ENCODE data around the gene CEACAM4. TPM values are rescaled to one million over a fixed set of nuclear protein-coding genes. Genes with fewer than 3 reads are reported as not detected.

The CEACAM4 gene
- not detected for polyA plus RNA-seq (2013, experiment 1 of 2)
- not detected for polyA plus RNA-seq (2013, experiment 2 of 2)

DNA sequence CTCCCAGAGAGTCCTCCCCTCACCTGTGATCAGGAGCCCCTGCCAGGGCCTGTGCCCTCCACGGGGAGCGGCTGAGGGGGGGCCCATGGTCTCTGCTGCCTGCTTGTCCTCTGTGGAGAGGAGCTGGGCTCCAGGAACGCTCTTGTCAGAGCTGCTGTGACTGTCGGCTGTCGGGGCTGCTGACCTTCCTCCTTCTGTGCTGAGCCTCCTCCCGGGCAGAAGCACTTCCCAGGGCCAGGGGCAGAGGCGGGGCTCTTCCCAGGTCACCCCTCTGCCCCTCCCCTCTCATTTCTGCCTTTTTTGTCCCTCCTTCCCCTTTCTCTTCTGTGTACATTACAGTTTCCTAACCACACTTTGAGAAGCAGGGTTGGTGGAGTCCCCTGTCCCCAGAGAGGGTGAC lies at the start of gene CEACAM4:
TSS of gene CEACAM4 (minus strand) at position 198 of the 400 bp plus-strand sequence. CDS start at position 87, 111 bp downstream.
- DNase-seq, result no peak
- no peak within 1 kb of the TSS for H3K18ac ChIP-seq (ENCODE audit: low read length)
- H3K56ac ChIP-seq (ENCODE audit: low read length), result no peak within 1 kb of the TSS
- H2BK5ac ChIP-seq (ENCODE audit: low read length), result no peak within 1 kb of the TSS
- H2AK5ac ChIP-seq (ENCODE audit: low read length), result no peak within 1 kb of the TSS
- H4K8ac ChIP-seq (ENCODE audit: low read depth, low read length), result no peak within 1 kb of the TSS
- no peaks in the 10 kb centered on the region for H3K36me3 ChIP-seq (ENCODE audit: control insufficient read depth, insufficient read depth, low read length)
- no peaks in the 10 kb centered on the region for H3K79me1 ChIP-seq (ENCODE audit: low read length)
- no CpG with 5 or more reads among the region's 7 CpGs for WGBS (ENCODE audit: extremely low coverage, insufficient coverage, low lambda C conversion rate)
- H2BK120ac ChIP-seq (ENCODE audit: low read depth, low read length), result no peak within 1 kb of the TSS
- H4K5ac ChIP-seq (ENCODE audit: low read length), result no peak within 1 kb of the TSS
- H3K4me3 ChIP-seq (ENCODE audit: low read length), result no peak within 1 kb of the TSS
- no peak within 1 kb of the TSS for H3K23ac ChIP-seq (ENCODE audit: low read length)
- H2BK15ac ChIP-seq (replicated peaks; ENCODE audit: low read depth), result no peak within 1 kb of the TSS
- H3K9ac ChIP-seq (ENCODE audit: low read length), result no peak within 1 kb of the TSS
- H3K27ac ChIP-seq (ENCODE audit: low read depth, low read length), result no peak within 1 kb of the TSS
- H3K79me2 ChIP-seq (ENCODE audit: control insufficient read depth, insufficient read depth, low read length), result no peaks in the 10 kb centered on the region
- H3K4ac ChIP-seq (ENCODE audit: low read depth, low read length), result no peak within 1 kb of the TSS
- no peak within 1 kb of the TSS for H3K4me2 ChIP-seq (ENCODE audit: low read length)
- no peaks in the 10 kb centered on the region for H3K4me1 ChIP-seq (ENCODE audit: control insufficient read depth, low read depth, low read length)
- H3K27me3 ChIP-seq (ENCODE audit: insufficient read depth, low read length, poor library complexity), result no peaks in the 10 kb centered on the region

DNA sequence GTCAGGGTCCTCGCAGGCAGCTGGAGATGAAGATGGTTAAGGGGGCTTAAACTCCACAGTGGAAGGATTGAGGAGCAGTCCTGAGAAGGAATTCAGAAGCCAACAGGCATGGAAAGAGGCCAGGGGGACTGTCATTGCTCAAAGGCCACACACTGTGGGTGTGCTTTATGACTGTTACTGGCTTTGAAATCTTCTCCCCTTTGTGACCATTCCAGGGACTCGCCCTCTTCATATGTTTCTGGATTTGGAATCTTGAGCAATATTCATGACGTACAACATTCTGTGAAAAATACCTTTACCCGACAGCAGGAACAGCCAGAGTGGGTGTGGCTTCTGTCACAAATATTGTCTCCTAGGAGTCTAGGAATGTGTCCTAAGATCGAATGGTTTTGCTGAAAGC lies 44.6 kb upstream of the CEACAM4 start:
- H2BK120ac ChIP-seq (ENCODE audit: low read depth, low read length), result no peak overlapping the region

DNA sequence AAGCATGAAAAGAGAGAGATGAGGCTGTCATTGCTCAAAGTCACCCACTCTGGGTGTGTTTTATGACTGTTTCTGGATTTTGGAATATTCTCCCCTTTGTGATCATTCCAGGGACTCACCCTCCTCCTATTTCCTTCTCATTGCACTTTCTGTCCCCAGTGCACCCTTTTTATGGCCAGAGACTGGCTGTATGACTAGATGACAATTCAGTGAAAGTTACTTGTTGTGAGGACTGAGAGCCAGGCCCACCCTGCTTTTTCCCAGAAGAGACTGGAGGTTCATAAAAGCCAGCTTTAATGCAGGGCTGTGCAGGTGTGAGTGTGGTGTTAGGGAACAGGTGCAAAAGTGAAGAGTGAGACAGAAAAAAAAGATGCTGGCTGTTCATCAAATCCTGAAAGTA lies 43.9 kb upstream of the CEACAM4 start:
- no peaks in the 10 kb centered on the region for H3K79me1 ChIP-seq (ENCODE audit: low read length)
- no peaks in the 10 kb centered on the region for H3K79me2 ChIP-seq (ENCODE audit: control insufficient read depth, insufficient read depth, low read length)
- H3K9ac ChIP-seq (ENCODE audit: low read length), result no peak overlapping the region
- H2BK5ac ChIP-seq (ENCODE audit: low read length), result no peak overlapping the region
- H3K4me1 ChIP-seq (ENCODE audit: control insufficient read depth, low read depth, low read length), result no peaks in the 10 kb centered on the region
- H3K4ac ChIP-seq (ENCODE audit: low read depth, low read length), result no peak overlapping the region
- no peaks in the 10 kb centered on the region for H3K27me3 ChIP-seq (ENCODE audit: insufficient read depth, low read length, poor library complexity)
- no peak overlapping the region for H4K8ac ChIP-seq (ENCODE audit: low read depth, low read length)
- H2BK120ac ChIP-seq (ENCODE audit: low read depth, low read length), result no peak overlapping the region
- no peak overlapping the region for H4K5ac ChIP-seq (ENCODE audit: low read length)
- H3K36me3 ChIP-seq (ENCODE audit: control insufficient read depth, insufficient read depth, low read length), result no peaks in the 10 kb centered on the region
- no peak overlapping the region for H3K56ac ChIP-seq (ENCODE audit: low read length)
- H3K23ac ChIP-seq (ENCODE audit: low read length), result no peak overlapping the region
- H3K27ac ChIP-seq (ENCODE audit: low read depth, low read length), result no peak overlapping the region
- H2BK15ac ChIP-seq (replicated peaks; ENCODE audit: low read depth), result no peak overlapping the region
- no peak for DNase-seq
- no peak overlapping the region for H3K4me3 ChIP-seq (ENCODE audit: low read length)
- no peak overlapping the region for H3K18ac ChIP-seq (ENCODE audit: low read length)
- no peak overlapping the region for H2AK5ac ChIP-seq (ENCODE audit: low read length)
- no peak overlapping the region for H3K4me2 ChIP-seq (ENCODE audit: low read length)

More for the DNA sequence above, 44.6 kb upstream of the CEACAM4 start:
- no peak overlapping the region for H3K18ac ChIP-seq (ENCODE audit: low read length)
- H3K79me1 ChIP-seq (ENCODE audit: low read length), result no peaks in the 10 kb centered on the region
- H4K5ac ChIP-seq (ENCODE audit: low read length), result no peak overlapping the region
- H3K4ac ChIP-seq (ENCODE audit: low read depth, low read length), result no peak overlapping the region
- no peak for DNase-seq
- H3K36me3 ChIP-seq (ENCODE audit: control insufficient read depth, insufficient read depth, low read length), result no peaks in the 10 kb centered on the region
- no CpG with 5 or more reads among the region's 5 CpGs for WGBS (ENCODE audit: extremely low coverage, insufficient coverage, low lambda C conversion rate)
- no peak overlapping the region for H3K56ac ChIP-seq (ENCODE audit: low read length)
- no peak overlapping the region for H3K23ac ChIP-seq (ENCODE audit: low read length)
- H2AK5ac ChIP-seq (ENCODE audit: low read length), result no peak overlapping the region
- no peaks in the 10 kb centered on the region for H3K79me2 ChIP-seq (ENCODE audit: control insufficient read depth, insufficient read depth, low read length)
- H2BK15ac ChIP-seq (replicated peaks; ENCODE audit: low read depth), result no peak overlapping the region
- no peak overlapping the region for H3K4me2 ChIP-seq (ENCODE audit: low read length)
- H3K9ac ChIP-seq (ENCODE audit: low read length), result no peak overlapping the region
- H3K4me1 ChIP-seq (ENCODE audit: control insufficient read depth, low read depth, low read length), result no peaks in the 10 kb centered on the region
- no peak overlapping the region for H3K27ac ChIP-seq (ENCODE audit: low read depth, low read length)
- no peak overlapping the region for H3K4me3 ChIP-seq (ENCODE audit: low read length)
- H3K27me3 ChIP-seq (ENCODE audit: insufficient read depth, low read length, poor library complexity), result no peaks in the 10 kb centered on the region
- no peak overlapping the region for H2BK5ac ChIP-seq (ENCODE audit: low read length)
- no peak overlapping the region for H4K8ac ChIP-seq (ENCODE audit: low read depth, low read length)

DNA sequence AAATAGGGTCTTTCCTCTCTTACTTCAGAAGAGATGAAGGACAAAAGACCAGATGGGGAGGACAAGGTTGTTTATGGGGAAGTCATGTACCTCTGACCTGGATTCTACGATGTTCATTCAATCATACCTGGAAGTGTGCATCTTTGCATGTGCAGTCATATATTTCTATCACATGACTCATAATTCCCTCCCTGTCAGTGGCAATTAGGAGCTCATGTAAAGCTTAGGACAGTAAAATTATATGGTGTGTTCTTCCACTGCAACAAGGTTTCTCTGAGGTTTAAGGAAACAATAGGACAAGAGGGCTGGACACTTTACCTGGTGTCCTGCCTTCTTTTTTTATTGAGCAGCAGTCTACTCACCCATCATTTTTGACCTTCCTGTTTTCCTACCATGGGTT lies 41.4 kb upstream of the CEACAM4 start:
- H2BK120ac ChIP-seq (ENCODE audit: low read depth, low read length), result no peak overlapping the region
- H3K18ac ChIP-seq (ENCODE audit: low read length), result no peak overlapping the region
- no peak overlapping the region for H3K56ac ChIP-seq (ENCODE audit: low read length)
- no peak overlapping the region for H3K4ac ChIP-seq (ENCODE audit: low read depth, low read length)
- no peaks in the 10 kb centered on the region for H3K4me1 ChIP-seq (ENCODE audit: control insufficient read depth, low read depth, low read length)
- no peaks in the 10 kb centered on the region for H3K79me2 ChIP-seq (ENCODE audit: control insufficient read depth, insufficient read depth, low read length)
- no CpG with 5 or more reads among the region's 1 CpG for WGBS (ENCODE audit: extremely low coverage, insufficient coverage, low lambda C conversion rate)
- H4K8ac ChIP-seq (ENCODE audit: low read depth, low read length), result no peak overlapping the region
- no peak overlapping the region for H3K27ac ChIP-seq (ENCODE audit: low read depth, low read length)
- DNase-seq, result no peak
- no peaks in the 10 kb centered on the region for H3K79me1 ChIP-seq (ENCODE audit: low read length)
- no peak overlapping the region for H2BK15ac ChIP-seq (replicated peaks; ENCODE audit: low read depth)
- no peak overlapping the region for H4K5ac ChIP-seq (ENCODE audit: low read length)
- H3K9ac ChIP-seq (ENCODE audit: low read length), result no peak overlapping the region
- no peaks in the 10 kb centered on the region for H3K27me3 ChIP-seq (ENCODE audit: insufficient read depth, low read length, poor library complexity)
- no peak overlapping the region for H3K4me2 ChIP-seq (ENCODE audit: low read length)
- no peak overlapping the region for H3K4me3 ChIP-seq (ENCODE audit: low read length)
- no peak overlapping the region for H2BK5ac ChIP-seq (ENCODE audit: low read length)
- H3K36me3 ChIP-seq (ENCODE audit: control insufficient read depth, insufficient read depth, low read length), result no peaks in the 10 kb centered on the region
- H2AK5ac ChIP-seq (ENCODE audit: low read length), result no peak overlapping the region
- H3K23ac ChIP-seq (ENCODE audit: low read length), result no peak overlapping the region

DNA sequence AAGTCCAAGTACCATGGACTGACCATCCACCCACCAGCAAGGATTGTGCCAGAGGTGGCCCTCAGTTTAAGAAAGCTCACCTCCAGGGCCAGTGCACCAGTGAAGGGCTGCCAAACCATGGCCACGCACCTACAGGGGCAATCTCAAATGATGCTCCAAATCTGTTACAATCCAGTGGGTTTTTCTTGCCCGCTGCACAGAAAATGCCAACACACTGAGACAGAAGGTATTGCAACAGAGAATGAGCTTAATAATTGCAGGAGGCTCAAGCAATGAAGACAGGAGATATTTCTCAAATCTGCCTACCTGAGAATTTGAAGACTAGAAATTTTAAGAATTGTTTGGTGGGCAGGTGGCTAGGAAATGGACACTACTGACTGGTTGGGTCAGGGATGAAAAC lies 39.2 kb upstream of the CEACAM4 start:
- Histone ChIP-seq H4K8ac (ENCODE audit: low read depth, low read length) (no peak overlapping the region), H3K23ac (ENCODE audit: low read length) (no peak overlapping the region), H3K79me2 (ENCODE audit: control insufficient read depth, insufficient read depth, low read length) (no peaks in the 10 kb centered on the region), H3K9ac (ENCODE audit: low read length) (no peak overlapping the region), H3K27me3 (ENCODE audit: insufficient read depth, low read length, poor library complexity) (no peaks in the 10 kb centered on the region), H3K4me3 (ENCODE audit: low read length) (no peak overlapping the region), H2BK15ac (replicated peaks; ENCODE audit: low read depth) (no peak overlapping the region), H2BK5ac (ENCODE audit: low read length) (no peak overlapping the region), H3K18ac (ENCODE audit: low read length) (no peak overlapping the region), H3K56ac (ENCODE audit: low read length) (no peak overlapping the region), H3K4ac (ENCODE audit: low read depth, low read length) (no peak overlapping the region), H3K4me2 (ENCODE audit: low read length) (no peak overlapping the region), H3K27ac (ENCODE audit: low read depth, low read length) (no peak overlapping the region), H2AK5ac (ENCODE audit: low read length) (no peak overlapping the region), H3K4me1 (ENCODE audit: control insufficient read depth, low read depth, low read length) (no peaks in the 10 kb centered on the region), H3K36me3 (ENCODE audit: control insufficient read depth, insufficient read depth, low read length) (no peaks in the 10 kb centered on the region), H2BK120ac (ENCODE audit: low read depth, low read length) (no peak overlapping the region), H4K5ac (ENCODE audit: low read length) (no peak overlapping the region), H3K79me1 (ENCODE audit: low read length) (no peaks in the 10 kb centered on the region)
- DNase-seq, result no peak
- no CpG with 5 or more reads among the region's 2 CpGs for WGBS (ENCODE audit: extremely low coverage, insufficient coverage, low lambda C conversion rate)

DNA sequence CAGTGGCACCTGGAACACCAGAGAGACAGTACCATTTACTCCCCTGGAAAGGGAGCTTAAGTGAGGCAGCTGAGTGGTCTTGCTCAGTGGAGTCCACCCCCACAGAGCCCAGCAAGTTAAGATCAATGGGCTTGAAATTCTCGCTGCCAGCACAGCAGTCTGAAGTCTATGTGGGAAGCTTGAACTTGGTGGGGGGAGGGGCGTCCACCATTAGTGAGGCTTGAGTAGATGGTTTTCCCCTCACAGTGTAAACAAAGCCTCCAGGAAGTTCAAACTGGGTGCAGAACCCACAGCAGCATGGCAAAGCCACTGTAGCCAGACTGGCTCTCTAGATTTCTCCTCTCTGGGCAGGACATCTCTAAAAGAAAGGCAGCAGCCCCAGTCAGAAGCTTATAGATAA lies 30.3 kb upstream of the CEACAM4 start:
- H3K9ac ChIP-seq (ENCODE audit: low read length), result no peak overlapping the region
- H2AK5ac ChIP-seq (ENCODE audit: low read length), result no peak overlapping the region
- H3K23ac ChIP-seq (ENCODE audit: low read length), result no peak overlapping the region
- no CpG with 5 or more reads among the region's 2 CpGs for WGBS (ENCODE audit: extremely low coverage, insufficient coverage, low lambda C conversion rate)
- no peak overlapping the region for H3K27ac ChIP-seq (ENCODE audit: low read depth, low read length)
- no peak overlapping the region for H4K5ac ChIP-seq (ENCODE audit: low read length)
- no peak overlapping the region for H4K8ac ChIP-seq (ENCODE audit: low read depth, low read length)
- H3K27me3 ChIP-seq (ENCODE audit: insufficient read depth, low read length, poor library complexity), result no peaks in the 10 kb centered on the region
- H2BK5ac ChIP-seq (ENCODE audit: low read length), result no peak overlapping the region
- no peaks in the 10 kb centered on the region for H3K79me1 ChIP-seq (ENCODE audit: low read length)
- no peak overlapping the region for H3K4me3 ChIP-seq (ENCODE audit: low read length)
- no peaks in the 10 kb centered on the region for H3K36me3 ChIP-seq (ENCODE audit: control insufficient read depth, insufficient read depth, low read length)
- H3K56ac ChIP-seq (ENCODE audit: low read length), result no peak overlapping the region
- no peak overlapping the region for H2BK120ac ChIP-seq (ENCODE audit: low read depth, low read length)
- H2BK15ac ChIP-seq (replicated peaks; ENCODE audit: low read depth), result no peak overlapping the region
- H3K18ac ChIP-seq (ENCODE audit: low read length), result no peak overlapping the region
- H3K79me2 ChIP-seq (ENCODE audit: control insufficient read depth, insufficient read depth, low read length), result no peaks in the 10 kb centered on the region
- DNase-seq, result no peak
- H3K4ac ChIP-seq (ENCODE audit: low read depth, low read length), result no peak overlapping the region
- H3K4me2 ChIP-seq (ENCODE audit: low read length), result no peak overlapping the region
- H3K4me1 ChIP-seq (ENCODE audit: control insufficient read depth, low read depth, low read length), result no peaks in the 10 kb centered on the region

All from mesendoderm (in vitro differentiated cells).